ENCODE measurements around the gene DYNLL2.

- TF ChIP-seq SIN3A (IDR thresholded peaks at IDR 0.05; ENCODE audit: borderline replicate concordance, insufficient read depth, low read length) (no peak), TAF1 (IDR thresholded peaks at IDR 0.05; ENCODE audit: borderline replicate concordance, insufficient read depth, low read length) (no peak)
Observed at GRCh38 chr17:58061672-58062071, 21.5 kb upstream of the DYNLL2 start.
